ENCODE measurements around the gene SIN3A.
"Not testable (repeated sequence)": the region's sequence is repeated elsewhere in the genome, so short reads cannot be mapped to it uniquely, and the experiment has no call there.

SIN3A gene

DNA sequence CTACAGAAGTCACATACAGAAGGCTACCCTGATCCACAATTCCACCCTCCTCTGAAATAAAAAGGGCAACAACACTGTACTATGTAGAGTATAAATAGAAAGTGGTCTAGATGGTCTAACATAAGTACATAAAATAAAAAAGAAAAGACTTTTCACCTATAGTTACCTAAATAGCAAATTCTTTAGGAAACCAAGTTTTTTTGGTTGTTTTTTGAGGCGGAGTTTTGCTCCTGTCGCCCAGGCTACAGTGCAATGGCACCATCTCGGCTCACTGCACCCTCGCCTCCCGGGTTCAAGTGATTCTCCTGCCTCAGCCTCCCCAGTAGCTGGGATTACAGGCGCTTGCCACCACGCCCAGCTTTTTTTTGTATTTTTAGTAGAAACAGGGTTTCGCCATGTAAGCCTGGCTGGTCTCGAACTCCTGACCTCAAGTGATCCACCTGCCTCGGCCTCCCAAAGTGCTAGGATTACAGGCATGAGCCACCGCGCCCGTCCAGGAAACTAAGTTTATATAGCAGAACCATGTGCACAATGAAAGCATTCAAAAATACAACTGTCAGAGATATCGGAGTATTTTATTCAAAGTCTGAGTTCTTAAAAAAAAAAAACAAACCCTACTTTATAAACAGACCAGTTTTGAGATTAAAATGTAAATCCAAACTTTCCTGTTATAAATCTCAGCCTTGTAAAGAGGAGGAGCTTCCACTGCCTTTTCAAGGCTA, 1.7 kb downstream of the SIN3A start:
- DNase-seq: no peak

DNA sequence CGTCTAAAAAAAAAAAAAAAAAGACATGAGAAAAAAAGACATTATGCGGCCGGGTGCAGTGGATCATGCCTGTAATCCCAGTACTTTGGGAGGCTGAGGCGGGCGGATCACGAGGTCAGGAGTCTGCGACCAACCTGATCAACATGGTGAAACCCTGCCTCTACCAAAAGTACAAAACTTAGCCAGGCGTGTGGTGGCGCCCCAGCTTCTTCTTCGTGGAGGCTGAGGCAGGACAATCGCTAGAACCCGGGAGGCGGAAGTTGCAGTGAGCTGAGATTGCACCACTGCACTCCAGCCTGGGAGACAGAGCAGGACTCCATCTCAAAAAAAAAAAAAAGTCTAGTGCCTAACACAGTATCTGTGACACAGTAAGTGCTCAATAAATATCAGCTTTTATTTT, 3.3 kb downstream of the SIN3A start:
- not testable (repeated sequence) for DNase-seq

- no peak for DNase-seq
Observed at GRCh38 chr15:75446151-75446550, 5.3 kb downstream of the SIN3A start.

GRCh38 chr15:75445324-75445723, 6.2 kb downstream of the SIN3A start:
- not testable (repeated sequence) for DNase-seq

- not testable (repeated sequence) for DNase-seq
Observed at GRCh38 chr15:75443972-75444453, 7.5 kb downstream of the SIN3A start.

- no peak for DNase-seq
Observed at GRCh38 chr15:75437721-75438120, 13.8 kb downstream of the SIN3A start.

DNA sequence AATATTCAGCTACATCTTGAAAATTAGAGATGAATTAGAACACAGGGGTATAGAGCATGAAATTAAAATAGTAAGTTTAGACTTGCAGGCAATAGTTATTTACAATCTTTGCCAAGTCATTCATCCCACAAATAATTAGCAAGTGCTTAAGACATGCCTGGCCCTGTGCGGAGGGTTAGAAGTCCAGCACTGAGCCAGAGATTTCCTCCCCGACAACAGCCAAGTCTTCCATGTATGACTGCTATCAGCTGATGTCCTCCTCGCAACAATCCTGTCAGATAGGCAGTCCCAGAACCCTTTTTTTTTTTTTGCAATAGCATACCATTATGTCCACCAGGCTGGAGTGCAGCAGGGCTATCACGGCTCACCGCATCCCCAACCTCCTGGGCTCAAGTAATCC, 14.6 kb downstream of the SIN3A start:
- no peak for DNase-seq

DNA sequence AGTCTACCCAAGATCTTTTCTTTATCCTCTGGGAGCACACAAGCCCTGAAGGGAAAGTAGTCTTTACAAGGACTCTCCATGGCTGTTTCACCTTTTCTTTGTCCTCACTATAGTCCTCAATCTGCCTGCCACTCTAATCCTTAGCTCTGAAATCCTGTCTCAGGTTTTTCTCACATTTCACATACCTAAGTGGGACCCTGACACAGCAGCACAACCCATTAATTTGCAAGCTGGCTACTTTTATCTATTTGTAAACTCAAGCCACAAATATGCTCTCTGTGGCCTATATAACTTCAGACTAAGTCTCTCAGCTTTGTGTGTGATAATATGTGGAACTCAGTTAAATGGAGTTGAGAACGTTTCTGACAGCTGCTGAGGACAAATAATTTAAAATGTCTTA, 19.8 kb downstream of the SIN3A start:
- DNase-seq: no peak

DNA sequence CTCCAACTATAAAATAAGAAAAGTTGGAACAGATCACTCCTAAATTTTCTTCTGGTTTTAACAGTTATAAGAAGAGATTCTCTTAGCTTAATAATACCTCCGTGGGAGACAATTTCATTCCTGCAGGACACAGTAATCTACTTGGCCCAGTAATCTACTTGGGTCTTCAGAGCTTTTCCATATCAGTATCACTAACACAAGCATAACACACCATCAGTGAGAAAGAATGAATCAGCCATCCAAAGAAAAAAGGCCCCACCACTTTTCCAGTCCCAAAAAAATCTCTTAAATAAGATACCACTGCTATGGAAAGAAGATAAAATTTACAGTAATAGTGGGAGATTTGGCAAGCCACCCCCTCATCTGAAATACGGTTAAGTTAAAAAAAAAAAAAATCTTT, 20.2 kb downstream of the SIN3A start:
- DNase-seq: no peak

GRCh38 chr15:75430259-75430658, 21.2 kb downstream of the SIN3A start:
- no peak for DNase-seq

DNA sequence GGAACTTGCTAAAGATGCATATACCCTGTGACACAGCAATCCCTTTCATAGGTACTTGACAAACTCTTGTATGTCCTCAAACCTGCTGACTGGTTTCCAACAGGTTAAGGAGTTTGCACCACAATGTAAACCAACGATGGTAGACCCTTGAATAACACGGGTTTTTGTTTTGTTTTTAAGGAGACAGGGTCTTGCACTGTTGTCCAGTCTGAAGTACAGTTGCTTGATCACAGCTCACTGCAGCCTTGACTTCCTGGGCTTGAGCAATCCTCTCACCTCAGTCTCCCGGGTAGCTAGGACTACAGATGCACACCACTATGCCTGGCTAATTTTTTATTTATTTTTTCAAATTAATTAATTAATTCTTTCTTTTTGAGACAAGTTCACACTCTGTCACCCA, 23.3 kb downstream of the SIN3A start:
- DNase-seq: no peak

DNA sequence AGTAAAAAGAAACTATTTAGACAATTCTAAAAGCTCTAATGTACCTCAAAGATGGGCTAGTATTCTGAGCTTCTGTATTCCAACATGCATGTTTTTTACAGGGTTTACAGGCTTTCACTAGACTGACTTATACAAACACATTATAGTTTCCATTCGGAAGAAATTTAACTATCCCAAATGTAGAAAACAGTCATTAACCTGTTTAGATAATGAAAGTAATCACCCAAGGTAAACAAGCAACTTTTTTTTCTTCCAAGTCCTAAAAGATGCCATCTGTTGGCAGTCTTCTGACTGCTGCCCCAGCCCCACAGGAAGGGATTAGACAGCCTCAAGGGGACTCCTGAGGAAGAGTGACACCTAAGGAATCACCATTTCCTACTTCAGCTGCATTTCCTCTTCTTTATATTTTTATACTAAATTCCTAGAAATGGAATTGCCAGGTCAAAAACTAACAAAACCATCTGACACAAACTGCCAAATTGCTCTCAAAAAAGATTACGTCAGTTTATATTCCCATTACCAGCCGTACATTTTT, 25.5 kb downstream of the SIN3A start:
- DNase-seq: no peak

GRCh38 chr15:75422554-75422953, 28.9 kb downstream of the SIN3A start:
- DNase-seq: no peak

GRCh38 chr15:75420698-75421097, 30.8 kb downstream of the SIN3A start:
- DNase-seq: no peak

- no peak for DNase-seq
Observed at GRCh38 chr15:75416584-75416983, 34.9 kb downstream of the SIN3A start.

GRCh38 chr15:75410196-75410595, 41.3 kb downstream of the SIN3A start:
- no peak for DNase-seq

DNA sequence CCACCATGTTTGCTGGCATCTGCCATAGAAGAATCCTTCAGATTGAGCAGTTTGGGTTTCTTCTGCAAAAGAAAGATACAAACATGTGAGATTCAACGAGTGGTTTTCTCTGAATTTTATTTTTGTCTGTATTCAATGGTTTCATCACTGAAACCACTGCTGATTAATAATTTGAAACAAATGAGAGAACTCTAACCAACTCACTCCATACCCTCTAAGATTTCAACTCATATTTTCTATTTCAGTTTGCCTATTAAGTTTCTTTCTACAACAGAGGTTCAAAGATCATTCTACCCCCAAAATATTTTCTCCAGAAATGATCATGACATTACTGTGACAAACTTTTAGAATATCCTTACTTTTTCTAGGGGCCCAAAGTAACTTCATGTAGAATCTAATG, 44.4 kb downstream of the SIN3A start:
- no peak for DNase-seq

GRCh38 chr15:75403892-75404291, 47.6 kb downstream of the SIN3A start:
- DNase-seq: no peak

DNA sequence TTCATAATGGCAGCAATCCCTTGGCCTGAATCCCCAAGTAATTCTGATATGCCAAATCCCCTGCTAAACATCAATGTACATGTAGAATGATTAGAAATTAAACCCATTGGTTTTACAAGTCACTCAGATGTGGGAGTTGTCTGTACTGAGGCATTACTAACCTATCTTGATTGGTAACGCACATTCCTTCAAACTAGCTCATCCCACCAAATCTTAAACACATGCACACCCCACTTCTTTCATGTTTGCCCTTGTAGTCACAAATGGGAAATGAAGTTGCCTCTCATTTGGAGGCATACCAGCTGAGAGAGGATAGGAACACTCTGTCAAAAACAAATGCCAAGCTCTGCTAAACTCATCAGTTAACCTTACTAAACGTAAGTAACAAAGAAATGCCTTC, 54.0 kb downstream of the SIN3A start:
- no peak for DNase-seq

DNA sequence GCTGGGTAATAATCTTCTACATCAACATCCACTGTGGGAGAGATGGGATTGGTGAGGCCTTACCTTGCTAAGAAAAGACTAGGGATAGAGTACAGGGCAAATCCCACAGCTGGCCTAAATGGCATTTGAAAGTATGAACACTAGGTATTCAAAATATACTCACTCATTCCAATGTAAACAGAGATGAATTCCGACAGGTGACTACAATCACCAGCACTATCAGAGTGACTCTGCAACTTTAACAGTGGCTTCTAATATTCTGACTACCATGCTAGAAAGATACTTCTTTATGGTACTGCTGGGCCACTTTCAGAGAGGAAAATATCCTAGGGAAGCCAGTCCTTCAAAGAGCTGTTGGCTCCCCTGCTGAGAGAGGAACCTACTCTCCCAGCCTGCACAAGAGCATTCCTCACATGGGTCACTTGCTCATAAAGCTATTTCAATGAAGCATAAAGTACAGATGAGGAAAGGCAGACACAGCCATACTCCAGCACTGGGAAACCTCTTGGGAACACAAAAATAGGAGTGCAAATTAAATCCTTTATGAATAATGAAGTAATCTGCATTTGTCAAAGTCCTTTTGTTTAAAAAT, 61.6 kb downstream of the SIN3A start:
- DNase-seq: no peak

DNA sequence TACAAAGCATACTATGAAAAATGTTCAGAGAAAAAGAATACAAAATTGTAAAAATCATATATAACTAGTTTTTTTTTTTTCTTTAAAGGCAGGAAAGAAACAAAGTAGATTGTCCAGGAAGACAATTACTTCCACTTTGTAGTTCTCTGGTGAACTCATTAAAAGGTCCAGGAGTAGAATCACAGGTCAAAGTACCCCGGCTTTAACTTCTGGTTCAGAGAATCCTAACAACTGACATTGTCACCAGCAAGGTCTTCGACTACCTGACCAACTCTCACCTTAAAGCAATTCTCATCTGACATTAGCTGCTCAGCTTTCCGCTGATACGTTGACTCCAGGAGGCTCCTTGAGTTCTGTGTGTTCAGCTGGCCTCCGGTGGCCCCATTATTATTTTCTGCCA, 67.5 kb downstream of the SIN3A start:
- not testable (repeated sequence) for DNase-seq

GRCh38 chr15:75380773-75381172, 70.7 kb downstream of the SIN3A start:
- DNase-seq: no peak

DNA sequence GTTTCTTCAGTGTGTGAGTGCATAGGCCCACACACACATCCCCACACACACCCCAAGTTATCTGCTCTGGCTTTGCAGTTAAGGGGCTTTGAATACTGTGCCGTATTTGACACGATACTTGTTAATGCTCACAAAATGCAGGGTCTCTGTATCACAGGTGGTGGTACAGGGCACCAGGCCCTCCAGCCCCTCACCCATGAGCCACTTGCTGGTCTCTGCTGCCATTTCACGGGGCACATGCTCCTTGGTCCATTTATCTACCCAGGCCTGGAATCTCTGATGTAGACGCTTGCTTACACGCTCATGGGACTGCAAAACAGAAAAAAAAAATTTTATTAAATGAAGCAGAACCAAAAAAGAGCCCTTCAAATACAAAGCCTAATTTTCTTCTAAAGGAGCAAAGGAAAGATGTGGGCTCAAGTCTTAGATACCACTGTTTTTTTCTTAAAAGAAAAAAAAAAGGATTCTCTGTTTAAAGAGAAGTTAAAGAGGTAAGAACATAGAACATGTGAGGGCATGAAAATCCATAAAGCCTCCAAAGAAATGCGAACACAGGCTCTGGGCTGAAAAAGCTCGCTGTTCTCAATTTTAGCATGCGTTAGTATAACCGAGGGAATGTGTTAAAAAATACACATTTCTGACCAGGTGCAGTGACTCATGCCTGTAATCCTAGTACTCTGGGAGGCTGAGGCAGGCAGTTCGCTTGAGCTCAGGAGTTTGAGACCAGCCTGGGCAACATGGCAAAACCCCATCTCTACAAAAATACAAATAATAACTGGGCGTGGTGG, 79.4 kb downstream of the SIN3A start:
- no peak for DNase-seq

GRCh38 chr15:75371486-75371885, 80.0 kb downstream of the SIN3A start:
- DNase-seq: no peak

Data from right forelimb (tissue), 1 donor.